Transverse colon (tissue), 4 donors: ENCODE data around the gene AOX1. TPM values are rescaled to one million over a fixed set of nuclear protein-coding genes. Genes with fewer than 3 reads are reported as not detected.

Experiments
- DNase-seq: peaks from one replicate; pipeline ENCODE4 v3.0.0-alpha.2; 2019
- H3K27ac ChIP-seq, 4 donors: fragments of 200-600 bp; sonication (generic); 2 replicates each; pipeline ENCODE4 v1.5.1; 2016 to 2018; ENCODE audit warnings: inconsistent platforms in 4 of 4
- H3K27me3 ChIP-seq: fragments of 200-600 bp; sonication (generic); 2 replicates; pipeline ENCODE4 v1.5.1; 2017; ENCODE audit warnings: inconsistent platforms
- H3K36me3 ChIP-seq, 4 donors: fragments of 200-600 bp; sonication (generic); 2 replicates each; pipeline ENCODE4 v1.5.1; 2017 to 2019; ENCODE audit warnings: inconsistent platforms in 4 of 4
- H3K4me1 ChIP-seq, 4 donors: fragments of 200-600 bp; sonication (generic); 2 replicates each; pipeline ENCODE4 v1.5.1; 2017 to 2020; ENCODE audit warnings: inconsistent platforms in 4 of 4
- H3K4me3 ChIP-seq, 4 donors: fragments of 200-600 bp; sonication (generic); 1 replicate in 1 of 4; 2 replicates in 3 of 4; pipeline versions ENCODE4 v1.5.1 to v1.6.1; 2017 to 2019; ENCODE audit warnings: inconsistent platforms in 4 of 4
- H3K9me3 ChIP-seq, 2 donors: fragments of 200-600 bp; sonication (generic); 2 replicates each; pipeline ENCODE4 v1.5.1; 2017 to 2019; ENCODE audit warnings: inconsistent platforms in 2 of 2
- EP300 ChIP-seq: sonication (generic); formaldehyde crosslinking; IDR thresholded peaks from one replicate; pipeline ENCODE4 v1.6.1; 2017; ENCODE audit warnings: antibody characterized with exemption, low read depth
- POLR2A ChIP-seq: fragments of 450-650 bp; IDR thresholded peaks from one replicate; pipeline ENCODE4 v1.6.1; 2016; ENCODE audit warnings: antibody characterized with exemption, mild to moderate bottlenecking, moderate library complexity
- POLR2AphosphoS5 ChIP-seq, 3 donors: sonication (generic); formaldehyde crosslinking; IDR thresholded peaks; one replicate each; pipeline ENCODE4 v1.6.1; 2016; ENCODE audit warnings: antibody characterized with exemption in 3 of 3
- WGBS, 2 donors: methylation state at CpG; one replicate each; pipeline ENCODE4 v1.1.5; 2018; ENCODE audit warnings: low coverage in 1 of 2; 5-methylcytosine and 5-hydroxymethylcytosine counted together
- in situ Hi-C, 4 donors: fragments of 200-750 bp; cut with MboI; loops; one replicate each; pipeline versions ENCODE4 v1.15.0 to v1.15.1; 2017; ENCODE audit warnings: low sequenced_read_pairs in 3 of 4, low pct_ligation_motif_present in 1 of 4, low pct_unique_long_range_greater_than_20kb in 1 of 4
- intact Hi-C: fragments of 100-400 bp; cut with DNase I; formaldehyde crosslinking; loops from one replicate; pipeline ENCODE4 v1.15.1; 2023; ENCODE audit warnings: low total_unique reads
- total RNA-seq, 4 donors: library from RNA; depleted of rRNA; stranded (reverse); fragments of >200 nt; gene quantifications; one replicate each; pipeline ENCODE4 v1.1.0, GENCODE V29; 2016
- TF ChIP-seq, protein P1 (sequence below), 5 experiments: fragments of 200-600 bp in 3 of 5; fragments of 450-650 bp in 2 of 5; sonication (generic) in 3 of 5; IDR thresholded peaks; 1 replicate in 2 of 5; 2 replicates in 3 of 5; pipeline ENCODE4 v1.5.1; 2016 to 2017; ENCODE audit warnings: antibody characterized with exemption in 5 of 5, inconsistent platforms in 3 of 5, mild to moderate bottlenecking in 2 of 5, moderate library complexity in 1 of 5

The AOX1 gene
- total RNA-seq, 4 donors from 2014 or later = 12.0 to 28.1 (median 19.0) TPM

DNA sequence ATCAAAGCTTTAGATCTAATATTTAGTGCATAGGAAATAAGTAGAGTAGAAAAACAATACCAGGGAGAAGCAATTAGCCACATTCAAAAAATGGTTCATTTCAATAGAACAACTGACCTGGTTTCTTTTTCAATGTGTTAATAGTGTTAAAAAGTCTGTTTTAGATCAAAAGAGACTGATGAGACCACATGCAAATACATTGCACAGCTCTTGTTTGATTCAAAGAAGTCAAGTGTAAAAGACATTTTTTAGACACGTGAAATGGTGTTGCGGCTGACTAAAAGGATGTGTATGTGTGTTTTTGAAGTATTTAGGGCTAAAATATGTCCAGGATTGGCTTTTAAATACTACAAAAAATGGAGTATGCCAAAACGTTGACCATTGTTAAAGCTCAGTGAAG is 1.2 kb upstream of the AOX1 start:
- TF ChIP-seq EP300 = no peak
- TF ChIP-seq POLR2AphosphoS5 (IDR thresholded peaks at IDR 0.05) = no peak
- TF ChIP-seq, protein P1, sequence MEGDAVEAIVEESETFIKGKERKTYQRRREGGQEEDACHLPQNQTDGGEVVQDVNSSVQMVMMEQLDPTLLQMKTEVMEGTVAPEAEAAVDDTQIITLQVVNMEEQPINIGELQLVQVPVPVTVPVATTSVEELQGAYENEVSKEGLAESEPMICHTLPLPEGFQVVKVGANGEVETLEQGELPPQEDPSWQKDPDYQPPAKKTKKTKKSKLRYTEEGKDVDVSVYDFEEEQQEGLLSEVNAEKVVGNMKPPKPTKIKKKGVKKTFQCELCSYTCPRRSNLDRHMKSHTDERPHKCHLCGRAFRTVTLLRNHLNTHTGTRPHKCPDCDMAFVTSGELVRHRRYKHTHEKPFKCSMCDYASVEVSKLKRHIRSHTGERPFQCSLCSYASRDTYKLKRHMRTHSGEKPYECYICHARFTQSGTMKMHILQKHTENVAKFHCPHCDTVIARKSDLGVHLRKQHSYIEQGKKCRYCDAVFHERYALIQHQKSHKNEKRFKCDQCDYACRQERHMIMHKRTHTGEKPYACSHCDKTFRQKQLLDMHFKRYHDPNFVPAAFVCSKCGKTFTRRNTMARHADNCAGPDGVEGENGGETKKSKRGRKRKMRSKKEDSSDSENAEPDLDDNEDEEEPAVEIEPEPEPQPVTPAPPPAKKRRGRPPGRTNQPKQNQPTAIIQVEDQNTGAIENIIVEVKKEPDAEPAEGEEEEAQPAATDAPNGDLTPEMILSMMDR (IDR thresholded peaks at IDR 0.05) = no peak
- no peak for TF ChIP-seq POLR2A
- no peaks in the 10 kb centered on the region for H3K36me3 ChIP-seq
- DNase-seq = no peak
- H3K9me3 ChIP-seq = no peaks in the 10 kb centered on the region
- in situ Hi-C loops (loop anchor here in 1 of 4 donors (10.0 kb wide), 1 partner anchor 120 kb away; no protein-coding TSS in a partner anchor), intact Hi-C loops (loop anchor here (10.0 kb wide), 1 partner anchor 120 kb away; no protein-coding TSS in a partner anchor)
- H3K4me3 ChIP-seq = no peak overlapping the region
- H3K4me1 ChIP-seq = peaks cover 0 to 12% (median 10%) of the 10 kb centered on the region in 4 donors
- 85 to 87% methylated on average over 3 of the region's 3 CpGs for WGBS, 2 donors
- no peak overlapping the region for H3K27ac ChIP-seq
- no peaks in the 10 kb centered on the region for H3K27me3 ChIP-seq

DNA sequence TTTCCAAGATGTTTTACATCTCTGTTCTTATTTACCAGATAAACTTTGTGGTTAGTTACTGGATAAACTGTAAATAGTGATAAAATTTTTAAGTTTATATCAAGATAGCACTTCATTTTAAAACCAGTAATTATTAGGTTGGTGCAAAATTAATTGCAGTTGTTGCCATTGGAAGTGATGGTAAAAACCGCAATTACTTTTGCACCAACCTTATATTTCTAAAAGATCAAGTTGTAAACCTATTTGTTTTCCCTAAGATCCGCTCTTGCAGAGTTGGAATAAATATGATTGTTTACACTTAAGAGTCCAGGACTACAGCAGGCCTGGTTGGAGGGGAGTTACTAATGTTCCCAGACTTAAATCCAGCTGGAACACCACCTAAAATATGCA is 479 bp upstream of the AOX1 start:
- Histone ChIP-seq H3K4me3 (peak overlapping the region; percentile 18 to 71 (median 42)), H3K36me3 (no peaks in the 10 kb centered on the region), H3K27ac (peak overlapping the region in 2 of 4 donors; percentile 70), H3K27me3 (no peaks in the 10 kb centered on the region), H3K4me1 (peaks cover 0 to 12% (median 10%) of the 10 kb centered on the region in 4 donors), H3K9me3 (no peaks in the 10 kb centered on the region)
- no peak for DNase-seq
- in situ Hi-C loops = loop anchor here in 1 of 4 donors (10.0 kb wide), 1 partner anchor 119 kb away; no protein-coding TSS in a partner anchor
- TF ChIP-seq POLR2AphosphoS5 (IDR thresholded peaks at IDR 0.05) = no peak
- no peak for TF ChIP-seq POLR2A
- no peak for TF ChIP-seq EP300
- TF ChIP-seq, protein P1 (IDR thresholded peaks at IDR 0.05) = no peak
- intact Hi-C loops = loop anchor here (10.0 kb wide), 1 partner anchor 119 kb away; no protein-coding TSS in a partner anchor
- 10 to 15% methylated on average over 2 of the region's 2 CpGs for WGBS, 2 donors

DNA sequence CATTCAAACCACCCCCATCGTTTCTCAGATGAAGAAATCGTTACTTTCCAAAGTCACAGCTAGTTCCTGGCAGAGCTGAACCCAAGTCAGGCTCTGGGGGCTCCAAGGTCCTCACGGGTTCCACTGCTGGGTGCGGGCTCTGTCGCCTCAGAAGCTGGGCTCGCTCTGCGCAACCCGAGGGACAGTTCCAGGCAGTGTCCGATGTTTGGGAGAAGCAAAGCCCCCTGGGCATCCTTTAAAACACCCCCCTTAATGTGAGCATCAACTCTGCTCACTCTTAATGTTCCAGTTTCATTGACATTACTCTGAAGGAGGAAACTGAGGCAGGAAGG is 796 bp downstream of the AOX1 start:
- WGBS, 2 donors = 50 to 83% methylated on average over 2 to 9 of the region's 9 CpGs
- intact Hi-C loops = loop anchor here (10.0 kb wide), 1 partner anchor 118 kb away; no protein-coding TSS in a partner anchor
- DNase-seq = no peak
- Histone ChIP-seq H3K27me3 (no peaks in the 10 kb centered on the region), H3K4me3 (peak overlapping the region in 2 of 4 donors; percentile 18 to 71), H3K27ac (peak overlapping the region in 3 of 4 donors; percentile 56 to 70 (median 70)), H3K36me3 (no peaks in the 10 kb centered on the region), H3K9me3 (no peaks in the 10 kb centered on the region), H3K4me1 (peaks cover 0 to 12% (median 10%) of the 10 kb centered on the region in 4 donors)
- in situ Hi-C loops = loop anchor here in 1 of 4 donors (10.0 kb wide), 1 partner anchor 118 kb away; no protein-coding TSS in a partner anchor
- TF ChIP-seq, protein P1 (IDR thresholded peaks at IDR 0.05) = no peak
- TF ChIP-seq POLR2A (no peak), EP300 (no peak), POLR2AphosphoS5 (IDR thresholded peaks at IDR 0.05) (no peak)

DNA sequence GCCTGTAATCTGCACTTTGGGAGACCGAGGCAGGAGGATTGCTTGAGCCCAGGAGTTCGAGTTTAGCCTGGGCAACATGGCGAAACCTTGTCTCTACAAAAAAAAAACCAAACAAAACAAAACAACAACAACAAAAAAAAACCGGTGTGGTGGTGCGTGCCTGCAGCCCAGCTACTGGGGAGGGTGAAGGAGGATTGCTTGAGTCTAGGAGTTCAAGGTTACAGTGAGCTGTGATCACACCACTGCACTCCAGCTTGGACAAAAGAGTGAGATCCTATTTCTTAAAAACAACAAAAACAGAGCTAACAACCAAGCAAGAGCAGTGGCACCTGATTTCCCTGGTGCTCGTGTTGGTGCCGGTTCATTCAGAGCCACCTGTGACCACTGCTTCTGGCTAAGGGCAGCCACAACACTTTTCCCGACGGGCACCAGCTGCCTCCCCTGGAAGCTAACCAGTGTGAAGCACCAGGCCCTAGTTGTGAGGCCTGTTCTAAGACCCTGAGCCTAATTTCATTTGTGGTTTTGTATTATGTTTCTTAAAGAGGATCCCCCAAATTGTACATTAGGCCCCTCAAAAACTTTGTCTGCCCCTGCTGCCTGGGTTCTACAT is 1.3 kb downstream of the AOX1 start:
- Histone ChIP-seq H3K27me3 (no peaks in the 10 kb centered on the region), H3K27ac (peak overlapping the region in 2 of 4 donors; percentile 70), H3K9me3 (no peaks in the 10 kb centered on the region), H3K36me3 (no peaks in the 10 kb centered on the region), H3K4me1 (peaks cover 0 to 14% (median 10%) of the 10 kb centered on the region in 4 donors), H3K4me3 (peak overlapping the region in 1 of 4 donors; percentile 71)
- DNase-seq = no peak
- intact Hi-C loops = loop anchor here (1.0 to 10.0 kb wide), 2 partner anchors 33 to 118 kb away; no protein-coding TSS in a partner anchor
- in situ Hi-C loops = loop anchor here in 1 of 4 donors (10.0 kb wide), 1 partner anchor 118 kb away; no protein-coding TSS in a partner anchor
- TF ChIP-seq EP300 = no peak
- TF ChIP-seq POLR2AphosphoS5 (IDR thresholded peaks at IDR 0.05) = no peak
- TF ChIP-seq, protein P1 (IDR thresholded peaks at IDR 0.05) = no peak
- TF ChIP-seq POLR2A = no peak
- WGBS, 2 donors = 89 to 96% methylated on average over 5 to 9 of the region's 9 CpGs
